CMK (cell line): ENCODE measurements around the gene DNAH10.

Source experiments
- DNase-seq: peaks from one replicate; pipeline ENCODE4 v3.0.0-alpha.2; 2010; ENCODE audit warnings: low read depth

Gene DNAH10, protein sequence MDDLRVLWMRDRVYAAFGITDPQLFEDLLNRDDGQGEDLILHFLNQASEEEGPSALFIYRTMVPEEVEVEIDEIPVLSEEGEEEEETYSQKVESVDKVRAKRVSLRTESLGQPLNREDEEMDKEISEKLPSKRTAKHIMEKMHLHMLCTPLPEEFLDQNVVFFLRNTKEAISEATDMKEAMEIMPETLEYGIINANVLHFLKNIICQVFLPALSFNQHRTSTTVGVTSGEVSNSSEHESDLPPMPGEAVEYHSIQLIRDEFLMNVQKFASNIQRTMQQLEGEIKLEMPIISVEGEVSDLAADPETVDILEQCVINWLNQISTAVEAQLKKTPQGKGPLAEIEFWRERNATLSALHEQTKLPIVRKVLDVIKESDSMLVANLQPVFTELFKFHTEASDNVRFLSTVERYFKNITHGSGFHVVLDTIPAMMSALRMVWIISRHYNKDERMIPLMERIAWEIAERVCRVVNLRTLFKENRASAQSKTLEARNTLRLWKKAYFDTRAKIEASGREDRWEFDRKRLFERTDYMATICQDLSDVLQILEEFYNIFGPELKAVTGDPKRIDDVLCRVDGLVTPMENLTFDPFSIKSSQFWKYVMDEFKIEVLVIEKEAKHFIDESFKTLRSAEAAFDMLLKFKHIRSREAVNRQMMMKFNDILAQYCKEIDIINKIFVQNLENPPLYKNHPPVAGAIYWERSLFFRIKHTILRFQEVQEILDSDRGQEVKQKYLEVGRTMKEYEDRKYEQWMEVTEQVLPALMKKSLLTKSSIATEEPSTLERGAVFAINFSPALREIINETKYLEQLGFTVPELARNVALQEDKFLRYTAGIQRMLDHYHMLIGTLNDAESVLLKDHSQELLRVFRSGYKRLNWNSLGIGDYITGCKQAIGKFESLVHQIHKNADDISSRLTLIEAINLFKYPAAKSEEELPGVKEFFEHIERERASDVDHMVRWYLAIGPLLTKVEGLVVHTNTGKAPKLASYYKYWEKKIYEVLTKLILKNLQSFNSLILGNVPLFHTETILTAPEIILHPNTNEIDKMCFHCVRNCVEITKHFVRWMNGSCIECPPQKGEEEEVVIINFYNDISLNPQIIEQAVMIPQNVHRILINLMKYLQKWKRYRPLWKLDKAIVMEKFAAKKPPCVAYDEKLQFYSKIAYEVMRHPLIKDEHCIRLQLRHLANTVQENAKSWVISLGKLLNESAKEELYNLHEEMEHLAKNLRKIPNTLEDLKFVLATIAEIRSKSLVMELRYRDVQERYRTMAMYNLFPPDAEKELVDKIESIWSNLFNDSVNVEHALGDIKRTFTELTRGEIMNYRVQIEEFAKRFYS (N-terminal part only)

GRCh38 chr12:123761841-123762714 is at the start of gene DNAH10:
DNAH10 (plus strand) TSS chr12:123762301; CDS start chr12:123762337, 36 bp downstream.
- no peak for DNase-seq

GRCh38 chr12:123712780-123713319 is 49.3 kb upstream of the DNAH10 start:
- DNase-seq, result no peak

DNA sequence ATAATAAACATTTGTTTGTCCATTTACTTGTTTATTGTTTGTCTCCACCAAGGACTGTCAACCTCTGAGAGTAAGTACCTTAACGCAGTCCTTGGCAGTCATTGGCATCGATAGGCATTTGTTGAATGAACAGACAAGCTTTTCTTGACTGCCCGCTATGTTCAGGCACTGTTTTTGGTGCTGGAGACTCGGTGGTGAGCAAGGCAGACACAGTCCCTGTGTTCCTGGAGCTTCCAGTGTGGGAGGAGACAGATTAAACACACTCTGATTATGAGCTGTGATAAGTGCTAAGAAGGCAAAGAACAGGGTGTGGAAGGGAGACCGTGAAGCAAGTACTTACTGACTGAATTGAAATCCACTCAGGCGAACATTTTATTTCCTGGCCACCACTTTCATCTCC is 48.7 kb upstream of the DNAH10 start:
- no peak for DNase-seq

- DNase-seq, result no peak
These were observed 48.1 kb upstream of the DNAH10 start for GRCh38 chr12:123713823-123714585.

DNA sequence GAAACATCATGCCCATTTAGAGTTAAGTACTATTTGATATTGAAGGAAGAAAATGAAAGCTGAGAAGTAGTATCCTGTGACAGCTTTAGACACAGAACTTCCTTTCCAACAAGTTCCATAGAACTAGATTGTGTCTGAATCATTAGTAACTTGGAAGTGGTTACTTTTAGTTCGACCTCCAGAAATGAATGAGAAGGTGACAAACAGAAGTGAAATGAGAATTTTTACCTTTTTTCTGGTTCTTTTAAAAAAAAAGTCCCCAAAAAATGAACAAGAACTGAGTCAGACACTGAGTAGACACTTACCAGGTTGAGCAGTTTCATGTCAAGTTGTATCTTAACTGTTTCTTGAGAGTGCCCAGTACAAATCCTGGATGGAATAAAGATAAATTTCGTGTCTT is 46.9 kb upstream of the DNAH10 start:
- no peak for DNase-seq

DNA sequence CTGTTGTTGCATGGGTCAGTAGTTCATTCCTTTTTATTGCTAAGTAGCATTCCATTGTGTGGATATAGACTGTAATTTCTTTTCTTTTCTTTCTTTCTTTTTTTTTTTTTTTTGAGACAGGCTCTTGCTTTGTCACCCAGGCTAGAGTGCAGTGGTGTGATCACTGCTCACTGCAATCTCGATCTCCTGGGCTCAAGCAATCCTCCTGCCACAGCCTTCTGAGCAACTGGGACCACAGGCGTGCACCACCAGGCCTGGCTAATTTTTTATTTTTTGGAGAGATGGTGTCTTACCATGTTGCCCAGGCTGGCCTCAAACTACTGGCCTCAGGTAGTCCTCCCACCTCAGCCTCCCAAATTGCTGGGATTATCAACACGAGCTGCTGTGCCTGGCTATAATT is 44.8 kb upstream of the DNAH10 start:
- no peak for DNase-seq

- DNase-seq, result no peak
These were observed 41.8 kb upstream of the DNAH10 start for GRCh38 chr12:123720141-123720814.

GRCh38 chr12:123721245-123721644 is 40.9 kb upstream of the DNAH10 start:
- no peak for DNase-seq

GRCh38 chr12:123723011-123723410 is 39.1 kb upstream of the DNAH10 start:
- no peak for DNase-seq

DNA sequence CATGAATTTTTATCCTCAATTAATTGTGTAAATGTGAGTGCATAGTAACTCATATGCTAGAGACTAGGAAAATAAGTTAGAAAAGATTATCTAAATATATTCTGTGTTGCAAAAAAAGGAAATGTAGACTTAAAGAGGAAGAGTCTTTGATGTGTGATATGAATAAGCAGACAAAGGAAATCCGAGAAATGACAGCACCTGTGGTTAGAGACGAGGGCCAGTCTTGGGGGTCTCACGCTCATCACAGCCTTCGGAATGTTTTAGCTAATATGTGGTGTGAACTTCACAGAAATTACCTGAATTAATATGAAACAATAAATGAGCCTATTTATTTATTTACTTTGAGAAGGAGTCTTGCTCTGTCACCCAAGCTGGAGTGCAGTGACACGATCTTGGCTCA is 38.3 kb upstream of the DNAH10 start:
- no peak for DNase-seq

GRCh38 chr12:123726244-123726643 is 35.9 kb upstream of the DNAH10 start:
- DNase-seq, result no peak

DNA sequence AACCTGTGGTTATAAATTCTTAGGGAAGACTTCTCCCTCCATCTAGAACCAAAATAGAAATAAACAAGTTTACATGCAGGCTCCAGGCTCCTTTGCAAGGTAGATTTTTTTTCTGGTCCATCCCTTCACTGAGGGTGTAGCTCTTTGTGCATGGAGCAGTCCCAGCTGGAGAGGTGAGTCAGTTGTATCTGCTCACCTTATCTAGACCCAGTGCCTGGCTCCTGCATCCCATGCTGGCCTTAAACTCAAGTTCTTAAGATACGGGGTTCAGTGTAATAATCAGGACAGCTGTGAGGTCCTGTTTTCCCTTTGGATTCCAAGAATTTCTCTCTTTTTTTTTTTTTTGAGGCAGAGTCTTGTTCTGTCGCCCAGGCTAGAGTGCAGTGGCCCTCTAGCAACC is 35.1 kb upstream of the DNAH10 start:
- no peak for DNase-seq

DNA sequence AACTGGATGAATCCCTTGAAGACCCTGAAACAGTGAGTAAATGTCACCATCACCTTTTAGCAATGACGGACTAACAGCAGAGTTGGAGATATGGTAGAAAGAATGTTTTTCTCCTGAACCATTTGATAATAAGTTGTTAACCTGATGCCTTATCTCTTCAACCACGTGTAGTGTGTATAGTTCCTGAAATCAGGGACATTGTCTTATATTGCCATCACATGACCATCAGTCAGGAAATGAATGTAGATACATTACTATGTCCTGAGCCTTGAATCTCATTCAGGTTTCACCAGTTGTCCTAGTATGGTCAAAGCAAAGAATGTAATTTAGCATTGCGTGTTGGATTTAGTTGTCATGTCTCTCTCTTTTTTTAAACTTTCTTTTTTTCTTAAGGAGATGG is 34.2 kb upstream of the DNAH10 start:
- no peak for DNase-seq

DNA sequence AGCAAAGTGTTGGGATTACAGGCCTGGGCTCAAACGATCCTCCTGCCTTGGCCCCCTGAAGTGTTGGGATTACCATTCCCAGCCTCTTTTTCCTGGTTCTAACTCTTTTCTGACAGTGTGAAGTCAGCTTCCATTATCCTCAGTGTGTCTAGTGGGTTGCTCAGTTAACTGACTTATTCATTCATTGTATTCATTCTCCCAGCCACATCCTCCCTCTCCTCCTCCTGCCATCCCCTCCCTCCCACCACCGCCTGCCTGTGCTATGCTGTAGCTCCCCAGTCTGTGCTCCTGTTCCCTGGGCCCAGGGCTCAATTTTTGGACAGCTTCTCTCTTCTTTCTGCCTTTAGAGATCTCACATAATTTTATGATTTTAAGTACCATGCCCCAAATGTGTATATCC is 30.5 kb upstream of the DNAH10 start:
- no peak for DNase-seq

DNA sequence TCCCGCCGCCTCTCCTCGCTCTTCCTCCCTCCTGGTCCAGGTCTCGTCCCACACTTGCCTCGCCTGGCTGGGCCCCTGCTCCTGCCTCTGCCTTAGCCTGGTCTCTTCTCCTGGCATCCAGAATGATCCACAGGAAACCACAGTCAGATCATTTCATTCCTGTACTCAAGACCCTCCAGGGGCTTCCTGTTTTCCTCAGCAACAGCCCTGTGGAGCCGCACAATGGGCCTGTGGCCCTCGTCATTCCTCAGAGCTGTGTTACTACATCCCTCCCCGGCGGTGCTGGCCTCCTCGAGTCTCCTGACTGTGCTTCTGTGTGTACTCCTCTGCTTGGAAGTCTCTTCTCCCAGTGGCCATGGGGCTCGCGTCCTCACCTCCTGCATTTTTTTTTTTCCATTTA is 29.9 kb upstream of the DNAH10 start:
- no peak for DNase-seq

GRCh38 chr12:123733229-123733628 is 28.9 kb upstream of the DNAH10 start:
- DNase-seq, result no peak

DNA sequence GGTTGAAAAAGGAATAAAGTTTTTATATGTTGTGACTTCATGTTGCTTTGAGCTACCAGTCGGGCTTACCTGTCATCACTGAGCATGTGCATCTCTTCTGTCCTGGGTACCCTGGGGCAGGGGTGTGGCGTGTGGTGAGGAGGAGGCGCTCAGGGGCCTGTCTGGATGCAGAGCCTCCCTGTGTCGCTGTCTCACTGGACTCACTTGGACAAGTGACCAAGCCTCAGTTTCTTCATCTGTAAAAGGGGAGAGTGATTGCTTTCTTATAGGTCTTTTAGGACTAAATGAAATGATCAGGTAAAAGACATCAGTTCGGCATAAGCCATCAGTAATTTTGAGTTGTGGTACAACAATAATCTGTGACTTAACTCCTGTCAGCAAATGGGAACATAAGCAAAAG is 27.8 kb upstream of the DNAH10 start:
- DNase-seq, result no peak

- DNase-seq, result no peak
These were observed 20.0 kb upstream of the DNAH10 start for GRCh38 chr12:123741937-123742572.

GRCh38 chr12:123743002-123743401 is 19.1 kb upstream of the DNAH10 start:
- peak; percentile 93 for DNase-seq
